ENCODE measurements around the gene TMTC2.
"Not testable (repeated sequence)": the region's sequence is repeated elsewhere in the genome, so short reads cannot be mapped to it uniquely, and the experiment has no call there.

The TMTC2 gene

GRCh38 chr12:83114966-83115365 lies 428.3 kb downstream of the TMTC2 start:
- H3K27ac Mint-ChIP-seq: no peak overlapping the region
- no peak overlapping the region for H3K4me3 Mint-ChIP-seq
- H3K9me3 Mint-ChIP-seq: peaks cover 11 to 15% of the 10 kb centered on the region in 2 donors
- H3K4me1 Mint-ChIP-seq: no peaks in the 10 kb centered on the region
- DNase-seq: no peak
- H3K36me3 Mint-ChIP-seq: no peaks in the 10 kb centered on the region
- no peak for ATAC-seq (replicated peaks)
- H3K27me3 Mint-ChIP-seq: no peaks in the 10 kb centered on the region

- H3K4me1 Mint-ChIP-seq; DNase-seq; H3K27ac Mint-ChIP-seq; ATAC-seq (replicated peaks); H3K36me3 Mint-ChIP-seq; H3K4me3 Mint-ChIP-seq; H3K27me3 Mint-ChIP-seq: not testable (repeated sequence)
- H3K9me3 Mint-ChIP-seq: peaks cover 20 to 23% of the 10 kb centered on the region in 2 donors
Observed at GRCh38 chr12:83117926-83118325, 431.2 kb downstream of the TMTC2 start.

GRCh38 chr12:83121897-83122622 lies 435.4 kb downstream of the TMTC2 start:
- Mint-ChIP-seq H3K36me3 (no peaks in the 10 kb centered on the region), H3K9me3 (peaks cover 12 to 20% of the 10 kb centered on the region in 2 donors), H3K27me3 (no peaks in the 10 kb centered on the region), H3K4me1 (no peaks in the 10 kb centered on the region), H3K4me3 (no peak overlapping the region), H3K27ac (no peak overlapping the region)
- DNase-seq: no peak
- no peak for ATAC-seq (replicated peaks)

GRCh38 chr12:83122623-83122934 lies 435.9 kb downstream of the TMTC2 start:
- ATAC-seq (replicated peaks) (no peak), DNase-seq (no peak)
- H3K36me3 Mint-ChIP-seq: no peaks in the 10 kb centered on the region
- H3K4me1 Mint-ChIP-seq: no peaks in the 10 kb centered on the region
- no peaks in the 10 kb centered on the region for H3K27me3 Mint-ChIP-seq
- no peak overlapping the region for H3K27ac Mint-ChIP-seq
- H3K9me3 Mint-ChIP-seq: peaks cover 12 to 18% of the 10 kb centered on the region in 2 donors
- no peak overlapping the region for H3K4me3 Mint-ChIP-seq

DNA sequence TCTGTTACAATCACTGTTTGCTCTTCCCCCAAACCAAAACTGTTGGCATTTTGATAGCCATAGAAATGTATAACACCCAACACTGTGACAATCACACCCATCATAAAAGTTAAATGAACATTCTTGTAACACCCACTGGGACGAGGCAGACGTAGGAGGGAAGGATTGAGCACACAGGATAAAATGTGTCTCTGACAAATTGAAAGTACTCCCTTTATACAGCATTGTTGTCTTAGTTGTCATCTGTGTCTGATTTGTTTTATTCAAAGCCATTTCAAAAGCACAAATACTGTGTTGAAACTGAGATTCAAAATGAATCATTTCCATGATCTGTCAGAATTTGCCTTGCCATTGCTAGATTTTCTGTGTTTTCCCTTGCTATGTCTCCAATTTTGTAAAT lies 436.3 kb downstream of the TMTC2 start:
- Mint-ChIP-seq H3K4me3 (no peak overlapping the region), H3K27ac (no peak overlapping the region), H3K4me1 (no peaks in the 10 kb centered on the region), H3K36me3 (no peaks in the 10 kb centered on the region), H3K27me3 (no peaks in the 10 kb centered on the region), H3K9me3 (peaks cover 12 to 17% of the 10 kb centered on the region in 2 donors)
- DNase-seq (no peak), ATAC-seq (replicated peaks) (no peak)

DNA sequence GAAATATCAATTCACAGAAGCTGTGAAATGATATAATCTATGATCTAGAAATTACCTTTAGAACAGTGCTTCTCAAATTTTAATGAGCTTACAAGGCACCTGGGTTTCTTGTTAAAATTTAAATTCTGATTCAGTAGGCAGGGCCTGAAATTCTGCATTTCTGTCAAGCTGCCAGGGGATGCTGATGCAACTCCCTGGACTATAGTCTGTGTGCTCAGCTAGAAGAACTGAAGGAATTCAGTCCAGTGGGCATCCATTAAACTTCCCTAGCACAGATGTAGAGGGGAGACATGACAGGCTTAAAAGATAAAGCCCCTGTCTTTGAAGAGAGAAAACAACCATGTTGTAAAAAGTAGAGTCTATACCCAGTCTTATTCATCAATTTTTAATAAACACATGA lies 441.8 kb downstream of the TMTC2 start:
- no peak for ATAC-seq (replicated peaks)
- Mint-ChIP-seq H3K36me3 (peaks cover 0 to 3% of the 10 kb centered on the region in 2 donors), H3K27me3 (no peaks in the 10 kb centered on the region), H3K27ac (no peak overlapping the region), H3K9me3 (no peaks in the 10 kb centered on the region), H3K4me3 (no peak overlapping the region), H3K4me1 (no peaks in the 10 kb centered on the region)
- DNase-seq: no peak

DNA sequence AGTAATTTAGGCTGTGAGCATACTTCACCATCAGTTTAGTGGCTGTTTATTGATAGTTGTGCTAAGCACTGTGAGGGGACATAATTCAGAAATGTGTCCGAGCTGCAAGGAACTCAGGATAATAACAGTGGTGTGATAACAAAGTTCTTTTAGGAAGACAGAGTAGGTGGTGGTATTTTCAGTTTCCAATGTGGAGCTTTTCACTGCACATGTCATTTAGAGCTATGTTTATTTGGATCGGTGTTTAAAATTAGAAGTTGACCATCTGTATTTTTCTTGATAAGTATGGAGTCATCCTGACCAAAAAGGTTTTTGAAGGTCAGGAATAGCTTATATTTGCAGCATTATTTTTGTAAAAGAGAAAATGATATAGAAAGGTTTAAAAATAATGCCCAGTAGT lies 443.5 kb downstream of the TMTC2 start:
- Mint-ChIP-seq H3K27me3 (no peaks in the 10 kb centered on the region), H3K4me1 (no peaks in the 10 kb centered on the region), H3K36me3 (peaks cover 0 to 3% of the 10 kb centered on the region in 2 donors), H3K4me3 (no peak overlapping the region), H3K9me3 (no peaks in the 10 kb centered on the region), H3K27ac (no peak overlapping the region)
- ATAC-seq (replicated peaks): no peak
- DNase-seq: no peak

DNA sequence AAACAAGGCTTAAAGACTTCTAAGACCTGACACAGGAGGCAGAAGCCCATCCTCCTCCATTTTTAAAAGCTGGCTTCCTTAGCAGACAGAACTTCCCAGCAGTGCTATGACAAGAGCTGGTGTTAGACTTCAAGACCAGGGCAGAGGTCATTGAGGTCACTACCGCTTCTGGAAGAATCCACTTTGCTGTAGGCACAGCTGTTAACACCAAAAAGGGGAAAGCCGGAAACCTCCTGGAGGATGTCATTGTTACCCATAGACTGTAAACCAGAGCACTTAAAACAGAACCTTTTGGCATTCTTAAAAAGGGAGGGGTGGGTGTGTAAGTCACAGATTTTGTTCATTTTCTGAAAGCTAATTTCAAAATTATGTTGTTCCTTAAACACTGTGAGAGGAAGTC lies 445.7 kb downstream of the TMTC2 start:
- H3K27me3 Mint-ChIP-seq: no peaks in the 10 kb centered on the region
- H3K9me3 Mint-ChIP-seq: no peaks in the 10 kb centered on the region
- no peaks in the 10 kb centered on the region for H3K4me1 Mint-ChIP-seq
- H3K36me3 Mint-ChIP-seq: peaks cover 0 to 3% of the 10 kb centered on the region in 2 donors
- no peak overlapping the region for H3K27ac Mint-ChIP-seq
- no peak for DNase-seq
- no peak for ATAC-seq (replicated peaks)
- H3K4me3 Mint-ChIP-seq: no peak overlapping the region

GRCh38 chr12:83136411-83136810 lies 449.7 kb downstream of the TMTC2 start:
- H3K27ac Mint-ChIP-seq: no peak overlapping the region
- H3K36me3 Mint-ChIP-seq: peaks cover 0 to 3% of the 10 kb centered on the region in 2 donors
- ATAC-seq (replicated peaks): no peak

GRCh38 chr12:83140135-83140534 lies 453.4 kb downstream of the TMTC2 start:
- DNase-seq: no peak
- Mint-ChIP-seq H3K36me3 (no peaks in the 10 kb centered on the region), H3K27me3 (no peaks in the 10 kb centered on the region)

More at GRCh38 chr12:83136411-83136810, 449.7 kb downstream of the TMTC2 start:
- Mint-ChIP-seq H3K27me3 (no peaks in the 10 kb centered on the region), H3K9me3 (peaks cover 0 to 6% of the 10 kb centered on the region in 2 donors), H3K4me1 (no peaks in the 10 kb centered on the region), H3K4me3 (no peak overlapping the region)
- DNase-seq: no peak

GRCh38 chr12:83141460-83141994 lies 454.8 kb downstream of the TMTC2 start:
- DNase-seq (no peak), ATAC-seq (replicated peaks) (no peak)
- H3K36me3 Mint-ChIP-seq: no peaks in the 10 kb centered on the region
- H3K9me3 Mint-ChIP-seq: peaks cover 0 to 9% of the 10 kb centered on the region in 2 donors
- H3K4me1 Mint-ChIP-seq: no peaks in the 10 kb centered on the region
- no peak overlapping the region for H3K27ac Mint-ChIP-seq
- no peaks in the 10 kb centered on the region for H3K27me3 Mint-ChIP-seq
- no peak overlapping the region for H3K4me3 Mint-ChIP-seq

More at GRCh38 chr12:83140135-83140534, 453.4 kb downstream of the TMTC2 start:
- H3K4me3 Mint-ChIP-seq: no peak overlapping the region
- peaks cover 0 to 9% of the 10 kb centered on the region in 2 donors for H3K9me3 Mint-ChIP-seq
- no peak for ATAC-seq (replicated peaks)
- H3K4me1 Mint-ChIP-seq: no peaks in the 10 kb centered on the region
- no peak overlapping the region for H3K27ac Mint-ChIP-seq

DNA sequence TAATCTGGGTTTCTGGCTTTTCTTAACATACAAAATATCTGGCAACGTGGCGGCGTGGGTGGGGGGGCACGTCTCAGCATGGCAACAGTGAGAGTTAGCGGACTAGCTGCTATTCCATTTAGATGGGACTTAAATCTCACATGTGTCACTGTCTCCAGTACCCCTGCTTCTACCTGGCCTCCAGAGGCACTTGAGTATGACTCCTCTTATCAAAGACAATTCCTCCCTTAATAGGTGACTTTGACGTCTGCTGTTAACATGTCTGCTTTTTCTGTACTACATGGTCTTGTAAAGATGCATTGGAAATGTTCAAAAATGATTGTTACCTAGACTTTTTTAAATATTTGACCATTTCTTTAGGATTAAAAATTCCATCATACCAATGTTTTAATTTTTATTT lies 456.2 kb downstream of the TMTC2 start:
- H3K4me1 Mint-ChIP-seq: no peaks in the 10 kb centered on the region
- no peaks in the 10 kb centered on the region for H3K36me3 Mint-ChIP-seq
- H3K27me3 Mint-ChIP-seq: no peaks in the 10 kb centered on the region
- DNase-seq (no peak), ATAC-seq (replicated peaks) (no peak)
- no peak overlapping the region for H3K27ac Mint-ChIP-seq
- no peak overlapping the region for H3K4me3 Mint-ChIP-seq
- H3K9me3 Mint-ChIP-seq: peaks cover 0 to 10% of the 10 kb centered on the region in 2 donors

GRCh38 chr12:83143950-83144349 lies 457.2 kb downstream of the TMTC2 start:
- ATAC-seq (replicated peaks) (no peak), DNase-seq (no peak)
- Mint-ChIP-seq H3K27ac (no peak overlapping the region), H3K4me1 (no peaks in the 10 kb centered on the region), H3K36me3 (no peaks in the 10 kb centered on the region), H3K9me3 (peaks cover 0 to 10% of the 10 kb centered on the region in 2 donors), H3K4me3 (no peak overlapping the region), H3K27me3 (no peaks in the 10 kb centered on the region)

GRCh38 chr12:83145325-83145840 lies 458.7 kb downstream of the TMTC2 start:
- H3K27ac Mint-ChIP-seq: no peak overlapping the region
- no peaks in the 10 kb centered on the region for H3K27me3 Mint-ChIP-seq
- no peak overlapping the region for H3K4me3 Mint-ChIP-seq
- no peaks in the 10 kb centered on the region for H3K36me3 Mint-ChIP-seq
- peaks cover 0 to 8% of the 10 kb centered on the region in 2 donors for H3K9me3 Mint-ChIP-seq
- H3K4me1 Mint-ChIP-seq: no peaks in the 10 kb centered on the region
- DNase-seq: no peak
- ATAC-seq (replicated peaks): no peak

DNA sequence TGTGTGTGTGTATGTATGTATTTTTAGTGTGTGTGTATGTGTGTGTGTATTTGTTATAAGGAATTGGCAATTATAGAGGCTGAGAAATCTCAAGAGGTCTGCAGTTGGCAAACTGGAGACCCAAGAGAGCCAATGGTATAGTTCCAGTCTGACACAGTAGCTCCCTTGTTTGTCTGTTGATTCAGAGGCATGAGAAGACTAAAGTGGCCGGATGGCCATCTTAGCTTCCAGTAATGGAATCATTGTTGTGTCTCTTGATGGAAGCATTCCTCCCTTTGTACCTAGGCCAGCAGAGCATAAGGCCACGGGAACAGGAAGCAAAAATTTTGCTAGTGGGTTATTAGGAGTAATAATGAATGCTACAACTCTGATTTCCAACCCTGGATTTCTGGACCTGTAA lies 460.6 kb downstream of the TMTC2 start:
- Mint-ChIP-seq H3K4me3 (no peak overlapping the region), H3K36me3 (no peaks in the 10 kb centered on the region), H3K9me3 (peaks cover 0 to 6% of the 10 kb centered on the region in 2 donors), H3K27ac (no peak overlapping the region), H3K27me3 (no peaks in the 10 kb centered on the region), H3K4me1 (no peaks in the 10 kb centered on the region)
- ATAC-seq (replicated peaks) (no peak), DNase-seq (no peak)

Data from stimulated activated naive B cell treated with anti-CD40 and anti-IgM and Interleukin-4, amounts not matched to agents 10 μg/mL and 1 μg/mL and 100 μg/mL, for 72 hours (primary cell).